ENCODE data around the gene PPP1R12A. TPM values are rescaled to one million over a fixed set of nuclear protein-coding genes. Genes with fewer than 3 reads are reported as not detected.

The PPP1R12A gene
- total RNA-seq, 1 experiment from 2014 or later: 52.0 TPM

- H3K4me3 ChIP-seq (replicated peaks in 1 of 2; ENCODE audit: low read depth in 1 of 2, low read length in 2 of 2): no peak overlapping the region
- H2AFZ ChIP-seq (ENCODE audit: low read depth, low read length, poor library complexity, severe bottlenecking): no peak overlapping the region
- intact Hi-C loops (cut with micrococcal nuclease): no loop called here
- TF ChIP-seq SIN3A (IDR thresholded peaks at IDR 0.05; ENCODE audit: low read depth) (no peak), REST (IDR thresholded peaks at IDR 0.05; ENCODE audit: low read depth) (no peak)
- ChIA-PET CTCF (no interaction called here), POLR2A (no interaction called here), RAD21 (ENCODE audit: low non-redundant PET in 1 of 2, low total read pairs in 2 of 2, uncharacterized antibody in 2 of 2, unreplicated experiment in 2 of 2) (no interaction called here)
- ATAC-seq: no peak
- H3K9me2 ChIP-seq (ENCODE audit: insufficient read depth): no peaks in the 10 kb centered on the region
- BruUV-seq (replicated peaks): no TSS peak
- H3K4me2 ChIP-seq (ENCODE audit: low read length): no peak overlapping the region
- no peak overlapping the region for H3K27ac ChIP-seq (ENCODE audit: low read depth, low read length)
- no peaks in the 10 kb centered on the region; a peak in 1 of 4 replicates for H3K9me3 ChIP-seq (ENCODE audit: control insufficient read depth in 1 of 2, insufficient read depth in 1 of 2, low read depth in 1 of 2, low read length in 2 of 2)
- no peak overlapping the region for H3K9ac ChIP-seq (ENCODE audit: low read length)
- no peaks in the 10 kb centered on the region for H3K36me3 ChIP-seq (ENCODE audit: control insufficient read depth in 1 of 2, insufficient read depth in 2 of 2, low read length in 2 of 2)
- no peak for DNase-seq (ENCODE audit: low read depth, low spot score)
- no peaks in the 10 kb centered on the region; the same call in 1 of the 2 replicates for H3K79me2 ChIP-seq (ENCODE audit: insufficient read depth, low read length)
- no peaks in the 10 kb centered on the region for H3K4me1 ChIP-seq (ENCODE audit: control insufficient read depth in 1 of 2, insufficient read depth in 2 of 2, low read length in 2 of 2)
- no peaks in the 10 kb centered on the region for H3K27me3 ChIP-seq (ENCODE audit: insufficient read depth, low read length)
- H4K20me1 ChIP-seq (ENCODE audit: insufficient read depth): 0 out of 2 replicates have a peak, but pooled peaks cover 9% of the 10 kb centered on the region
Measured at GRCh38 chr12:79827484-79827883, 107.4 kb downstream of the PPP1R12A start.

- no TSS peak for BruUV-seq (replicated peaks)
- no peak for DNase-seq (ENCODE audit: low read depth, low spot score)
- Histone ChIP-seq H3K4me2 (ENCODE audit: low read length) (no peak overlapping the region), H4K20me1 (ENCODE audit: insufficient read depth) (0 out of 2 replicates have a peak, but pooled peaks cover 9% of the 10 kb centered on the region), H3K4me1 (ENCODE audit: control insufficient read depth in 1 of 2, insufficient read depth in 2 of 2, low read length in 2 of 2) (no peaks in the 10 kb centered on the region), H3K79me2 (ENCODE audit: insufficient read depth, low read length) (no peaks in the 10 kb centered on the region; the same call in 1 of the 2 replicates), H3K27ac (ENCODE audit: low read depth, low read length) (no peak overlapping the region), H3K9me3 (ENCODE audit: control insufficient read depth in 1 of 2, insufficient read depth in 1 of 2, low read depth in 1 of 2, low read length in 2 of 2) (no peaks in the 10 kb centered on the region; a peak in 1 of 4 replicates), H2AFZ (ENCODE audit: low read depth, low read length, poor library complexity, severe bottlenecking) (no peak overlapping the region), H3K9ac (ENCODE audit: low read length) (no peak overlapping the region), H3K9me2 (ENCODE audit: insufficient read depth) (no peaks in the 10 kb centered on the region), H3K36me3 (ENCODE audit: control insufficient read depth in 1 of 2, insufficient read depth in 2 of 2, low read length in 2 of 2) (no peaks in the 10 kb centered on the region), H3K4me3 (replicated peaks in 1 of 2; ENCODE audit: low read depth in 1 of 2, low read length in 2 of 2) (no peak overlapping the region), H3K27me3 (ENCODE audit: insufficient read depth, low read length) (no peaks in the 10 kb centered on the region)
- RAD21 ChIA-PET (ENCODE audit: low non-redundant PET in 1 of 2, low total read pairs in 2 of 2, uncharacterized antibody in 2 of 2, unreplicated experiment in 2 of 2): no interaction called here
- ATAC-seq: no peak
- CTCF ChIA-PET: no interaction called here
- POLR2A ChIA-PET: no interaction called here
- intact Hi-C loops (cut with micrococcal nuclease): no loop called here
- TF ChIP-seq EGR1 (IDR thresholded peaks at IDR 0.05; ENCODE audit: low read depth) (no peak), SP1 (IDR thresholded peaks at IDR 0.05; ENCODE audit: low read depth) (no peak), YY1 (IDR thresholded peaks at IDR 0.05; ENCODE audit: extremely low read depth, insufficient replicate concordance, low read depth, low read length) (no peak), RAD21 (IDR thresholded peaks at IDR 0.05; ENCODE audit: low read depth) (no peak), EZH2phosphoT487 (IDR thresholded peaks at IDR 0.05; ENCODE audit: borderline replicate concordance) (no peak), EZH2 (IDR thresholded peaks at IDR 0.05) (no peak), ATF3 (IDR thresholded peaks at IDR 0.05) (no peak), SRF (IDR thresholded peaks at IDR 0.05; ENCODE audit: low read depth) (no peak), ZBTB33 (IDR thresholded peaks at IDR 0.05; ENCODE audit: extremely low read depth, insufficient replicate concordance, low read length) (no peak), CEBPB (IDR thresholded peaks at IDR 0.05; ENCODE audit: low read depth) (no peak), ZNF274 (IDR thresholded peaks at IDR 0.05; ENCODE audit: low read depth, low read length) (no peak), POLR2AphosphoS5 (IDR thresholded peaks at IDR 0.05; ENCODE audit: low read depth, low read length) (no peak), SIN3A (IDR thresholded peaks at IDR 0.05; ENCODE audit: low read depth) (no peak)
Measured at GRCh38 chr12:79826267-79827128, 108.4 kb downstream of the PPP1R12A start.
